ENCODE measurements around the gene PRKAR1B.

DNA sequence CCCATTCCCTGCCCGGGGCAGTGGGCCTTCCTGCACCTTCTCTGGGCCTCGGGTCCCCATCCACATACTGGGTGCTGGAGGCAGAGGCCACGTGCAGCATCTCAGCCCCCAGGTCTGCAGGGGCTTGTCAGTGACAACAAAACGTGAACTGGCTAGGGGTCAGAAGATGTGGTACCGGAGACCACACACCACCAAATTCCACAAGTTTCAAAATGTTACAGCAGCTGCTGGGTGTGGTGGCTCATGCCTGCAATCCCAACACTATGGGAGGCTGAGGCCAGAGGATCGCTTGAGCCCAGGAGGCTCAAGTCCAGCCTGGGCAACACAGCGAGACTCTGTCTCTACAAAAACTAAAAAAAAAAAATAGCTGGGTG lies 62.7 kb downstream of the PRKAR1B start:
- TF ChIP-seq, protein P1, sequence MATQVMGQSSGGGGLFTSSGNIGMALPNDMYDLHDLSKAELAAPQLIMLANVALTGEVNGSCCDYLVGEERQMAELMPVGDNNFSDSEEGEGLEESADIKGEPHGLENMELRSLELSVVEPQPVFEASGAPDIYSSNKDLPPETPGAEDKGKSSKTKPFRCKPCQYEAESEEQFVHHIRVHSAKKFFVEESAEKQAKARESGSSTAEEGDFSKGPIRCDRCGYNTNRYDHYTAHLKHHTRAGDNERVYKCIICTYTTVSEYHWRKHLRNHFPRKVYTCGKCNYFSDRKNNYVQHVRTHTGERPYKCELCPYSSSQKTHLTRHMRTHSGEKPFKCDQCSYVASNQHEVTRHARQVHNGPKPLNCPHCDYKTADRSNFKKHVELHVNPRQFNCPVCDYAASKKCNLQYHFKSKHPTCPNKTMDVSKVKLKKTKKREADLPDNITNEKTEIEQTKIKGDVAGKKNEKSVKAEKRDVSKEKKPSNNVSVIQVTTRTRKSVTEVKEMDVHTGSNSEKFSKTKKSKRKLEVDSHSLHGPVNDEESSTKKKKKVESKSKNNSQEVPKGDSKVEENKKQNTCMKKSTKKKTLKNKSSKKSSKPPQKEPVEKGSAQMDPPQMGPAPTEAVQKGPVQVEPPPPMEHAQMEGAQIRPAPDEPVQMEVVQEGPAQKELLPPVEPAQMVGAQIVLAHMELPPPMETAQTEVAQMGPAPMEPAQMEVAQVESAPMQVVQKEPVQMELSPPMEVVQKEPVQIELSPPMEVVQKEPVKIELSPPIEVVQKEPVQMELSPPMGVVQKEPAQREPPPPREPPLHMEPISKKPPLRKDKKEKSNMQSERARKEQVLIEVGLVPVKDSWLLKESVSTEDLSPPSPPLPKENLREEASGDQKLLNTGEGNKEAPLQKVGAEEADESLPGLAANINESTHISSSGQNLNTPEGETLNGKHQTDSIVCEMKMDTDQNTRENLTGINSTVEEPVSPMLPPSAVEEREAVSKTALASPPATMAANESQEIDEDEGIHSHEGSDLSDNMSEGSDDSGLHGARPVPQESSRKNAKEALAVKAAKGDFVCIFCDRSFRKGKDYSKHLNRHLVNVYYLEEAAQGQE (tag by site-specific recombination; IDR thresholded peaks at IDR 0.05): no peak
- TF ChIP-seq, protein P2, sequence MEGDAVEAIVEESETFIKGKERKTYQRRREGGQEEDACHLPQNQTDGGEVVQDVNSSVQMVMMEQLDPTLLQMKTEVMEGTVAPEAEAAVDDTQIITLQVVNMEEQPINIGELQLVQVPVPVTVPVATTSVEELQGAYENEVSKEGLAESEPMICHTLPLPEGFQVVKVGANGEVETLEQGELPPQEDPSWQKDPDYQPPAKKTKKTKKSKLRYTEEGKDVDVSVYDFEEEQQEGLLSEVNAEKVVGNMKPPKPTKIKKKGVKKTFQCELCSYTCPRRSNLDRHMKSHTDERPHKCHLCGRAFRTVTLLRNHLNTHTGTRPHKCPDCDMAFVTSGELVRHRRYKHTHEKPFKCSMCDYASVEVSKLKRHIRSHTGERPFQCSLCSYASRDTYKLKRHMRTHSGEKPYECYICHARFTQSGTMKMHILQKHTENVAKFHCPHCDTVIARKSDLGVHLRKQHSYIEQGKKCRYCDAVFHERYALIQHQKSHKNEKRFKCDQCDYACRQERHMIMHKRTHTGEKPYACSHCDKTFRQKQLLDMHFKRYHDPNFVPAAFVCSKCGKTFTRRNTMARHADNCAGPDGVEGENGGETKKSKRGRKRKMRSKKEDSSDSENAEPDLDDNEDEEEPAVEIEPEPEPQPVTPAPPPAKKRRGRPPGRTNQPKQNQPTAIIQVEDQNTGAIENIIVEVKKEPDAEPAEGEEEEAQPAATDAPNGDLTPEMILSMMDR (tag by site-specific recombination; IDR thresholded peaks at IDR 0.05): no peak
